Fibroblast of villous mesenchyme (primary cell): Measurements from ENCODE around the gene ITGB2. TPM values are rescaled to one million over a fixed set of nuclear protein-coding genes. Genes with fewer than 3 reads are reported as not detected.

Experiments used
- DNase-seq: peaks from one replicate; pipeline ENCODE4 v3.0.0-alpha.2; 2010; ENCODE audit warnings: low read depth
- H3K4me3 ChIP-seq: 2 replicates; pipeline ENCODE4 v1.5.1; 2011; ENCODE audit warnings: low read depth, mild to moderate bottlenecking, low read length
- total RNA-seq: library from RNA; depleted of rRNA; stranded (reverse); fragments of >200 nt; gene quantifications from 2 replicates; pipeline ENCODE4 v1.2.3, GENCODE V29; 2012
- TF ChIP-seq, protein P1 (sequence below): IDR thresholded peaks from 2 replicates; pipeline ENCODE4 v1.5.1; 2012; ENCODE audit warnings: low read depth, mild to moderate bottlenecking, low read length; ENCODE audit not compliant: insufficient read depth

The ITGB2 gene
- total RNA-seq, 1 donor = 0.43 TPM

DNA sequence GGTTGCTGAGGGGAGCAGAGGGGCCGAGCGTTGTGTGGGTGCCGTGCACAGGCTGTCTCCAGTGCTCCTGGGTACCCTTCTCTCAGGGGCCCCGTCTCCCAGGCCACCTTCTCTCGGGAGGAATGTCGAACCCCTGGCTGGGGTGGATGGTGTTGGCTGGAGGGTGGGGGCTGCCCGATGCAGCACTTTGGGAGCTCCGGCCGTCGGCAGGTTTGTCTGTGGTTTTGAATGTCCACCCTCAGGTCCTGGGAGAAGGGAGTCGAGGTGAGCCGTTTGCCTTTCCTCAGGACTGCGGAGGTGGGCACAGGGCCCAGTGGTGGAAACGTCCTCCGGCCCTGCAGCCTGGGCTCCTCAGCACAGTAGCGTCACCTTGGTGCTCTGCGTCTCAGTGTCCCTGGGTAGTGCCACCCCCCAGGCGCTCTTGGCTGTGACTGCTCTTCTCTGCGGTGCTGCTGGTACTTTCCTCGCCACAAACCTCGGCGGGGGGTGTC, 33.6 kb upstream of the ITGB2 start:
- TF ChIP-seq, protein P1, sequence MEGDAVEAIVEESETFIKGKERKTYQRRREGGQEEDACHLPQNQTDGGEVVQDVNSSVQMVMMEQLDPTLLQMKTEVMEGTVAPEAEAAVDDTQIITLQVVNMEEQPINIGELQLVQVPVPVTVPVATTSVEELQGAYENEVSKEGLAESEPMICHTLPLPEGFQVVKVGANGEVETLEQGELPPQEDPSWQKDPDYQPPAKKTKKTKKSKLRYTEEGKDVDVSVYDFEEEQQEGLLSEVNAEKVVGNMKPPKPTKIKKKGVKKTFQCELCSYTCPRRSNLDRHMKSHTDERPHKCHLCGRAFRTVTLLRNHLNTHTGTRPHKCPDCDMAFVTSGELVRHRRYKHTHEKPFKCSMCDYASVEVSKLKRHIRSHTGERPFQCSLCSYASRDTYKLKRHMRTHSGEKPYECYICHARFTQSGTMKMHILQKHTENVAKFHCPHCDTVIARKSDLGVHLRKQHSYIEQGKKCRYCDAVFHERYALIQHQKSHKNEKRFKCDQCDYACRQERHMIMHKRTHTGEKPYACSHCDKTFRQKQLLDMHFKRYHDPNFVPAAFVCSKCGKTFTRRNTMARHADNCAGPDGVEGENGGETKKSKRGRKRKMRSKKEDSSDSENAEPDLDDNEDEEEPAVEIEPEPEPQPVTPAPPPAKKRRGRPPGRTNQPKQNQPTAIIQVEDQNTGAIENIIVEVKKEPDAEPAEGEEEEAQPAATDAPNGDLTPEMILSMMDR = no peak
- DNase-seq = no peak
- H3K4me3 ChIP-seq = no peak overlapping the region

DNA sequence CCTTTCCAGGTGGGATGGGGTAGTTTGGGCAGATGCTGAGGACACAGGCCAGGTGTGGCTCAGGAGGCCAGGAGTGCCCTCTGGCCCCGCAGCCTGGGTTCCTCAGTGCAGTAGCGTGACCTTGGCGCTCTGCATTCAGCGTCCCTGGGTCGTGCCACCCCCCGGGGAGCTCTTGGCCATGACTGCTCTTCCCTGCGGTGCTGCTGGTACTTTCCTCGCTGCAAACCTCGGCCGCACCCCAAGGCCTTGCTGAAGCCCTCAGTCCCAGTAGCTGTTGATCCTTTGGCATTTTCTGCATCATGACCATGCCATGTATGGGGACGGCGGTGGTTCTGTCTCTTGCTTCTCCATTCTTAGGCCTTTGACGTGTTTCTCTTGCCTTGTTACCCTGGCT, 32.9 kb upstream of the ITGB2 start:
- TF ChIP-seq, protein P1 = no peak
- DNase-seq = no peak

DNA sequence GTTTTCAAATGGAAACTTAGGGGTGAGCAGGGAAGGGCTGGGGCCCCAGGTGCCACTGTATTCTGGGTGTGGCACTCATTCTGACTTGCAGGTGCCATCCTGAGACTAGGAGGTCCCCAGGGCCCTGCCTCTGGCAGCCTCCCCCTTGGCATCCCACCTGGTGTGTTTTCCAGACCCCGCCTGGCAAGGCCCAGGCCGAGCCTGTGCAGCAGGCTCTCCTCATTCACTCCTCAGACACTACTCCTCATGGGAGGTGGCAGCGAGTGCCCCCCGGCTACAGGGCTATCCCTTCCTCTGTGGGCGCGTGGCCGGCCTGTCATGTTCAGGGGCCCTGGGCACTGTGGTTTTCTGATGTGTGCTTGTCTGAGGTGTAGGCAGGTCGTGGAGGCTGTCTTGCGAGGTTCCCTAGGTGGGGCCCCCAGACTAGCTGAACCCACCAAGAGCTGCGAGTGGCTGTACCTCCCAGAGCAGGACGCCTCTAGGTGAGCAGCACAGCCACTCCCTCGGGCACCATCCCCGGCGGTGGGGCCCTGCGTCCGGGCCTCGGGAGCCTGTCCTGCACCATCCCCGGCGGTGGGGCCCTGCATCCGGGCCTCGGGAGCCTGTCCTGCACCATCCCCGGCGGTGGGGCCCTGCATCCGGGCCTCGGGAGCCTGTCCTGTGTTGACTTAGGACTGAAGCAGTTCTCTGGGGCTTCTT, 32.4 kb upstream of the ITGB2 start:
- no peak for DNase-seq
- TF ChIP-seq, protein P1 = no peak
- no peak overlapping the region for H3K4me3 ChIP-seq

More for the DNA sequence above, 32.9 kb upstream of the ITGB2 start:
- H3K4me3 ChIP-seq = no peak overlapping the region

DNA sequence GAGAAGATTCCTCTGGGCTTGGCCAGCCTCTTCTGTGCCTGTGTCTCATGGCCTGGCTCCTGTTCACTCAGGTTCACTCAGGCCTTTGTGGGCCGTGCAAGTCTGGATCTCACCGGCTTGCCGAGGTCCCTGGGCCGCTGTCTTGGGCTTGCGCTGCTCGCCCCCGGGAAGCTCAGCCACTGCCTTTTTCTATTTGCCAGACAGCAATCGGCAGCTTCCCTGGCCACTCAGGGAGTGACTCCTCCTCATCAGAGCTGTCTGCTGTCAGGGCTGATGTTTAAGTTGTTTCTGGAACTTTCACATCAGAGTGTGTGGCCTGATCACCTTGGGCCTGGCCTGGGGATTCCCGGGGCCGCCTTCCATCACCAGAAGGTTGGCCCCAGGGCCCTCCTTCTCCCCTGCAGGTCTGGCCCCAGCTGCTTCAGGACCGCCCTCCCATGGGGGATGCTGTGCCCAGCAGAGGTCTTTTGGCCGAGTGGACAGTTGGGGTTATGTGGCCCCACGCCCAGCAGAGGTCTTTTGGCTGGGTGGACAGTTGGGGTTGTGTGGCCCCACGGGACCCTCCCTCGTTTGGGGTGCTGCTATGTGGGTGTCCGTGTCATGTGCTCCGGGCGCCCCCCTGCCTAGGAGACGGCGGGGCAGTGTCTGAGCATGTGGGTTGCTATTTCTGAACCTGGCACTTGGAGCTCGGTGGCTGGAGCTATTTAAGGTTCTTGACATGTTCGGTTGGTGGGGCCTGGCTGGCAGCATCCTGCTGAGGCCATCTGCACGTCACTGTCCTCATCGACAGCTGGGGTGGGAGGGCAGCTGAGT, 31.6 kb upstream of the ITGB2 start:
- no peak for DNase-seq
- TF ChIP-seq, protein P1 = no peak
- H3K4me3 ChIP-seq = no peak overlapping the region

DNA sequence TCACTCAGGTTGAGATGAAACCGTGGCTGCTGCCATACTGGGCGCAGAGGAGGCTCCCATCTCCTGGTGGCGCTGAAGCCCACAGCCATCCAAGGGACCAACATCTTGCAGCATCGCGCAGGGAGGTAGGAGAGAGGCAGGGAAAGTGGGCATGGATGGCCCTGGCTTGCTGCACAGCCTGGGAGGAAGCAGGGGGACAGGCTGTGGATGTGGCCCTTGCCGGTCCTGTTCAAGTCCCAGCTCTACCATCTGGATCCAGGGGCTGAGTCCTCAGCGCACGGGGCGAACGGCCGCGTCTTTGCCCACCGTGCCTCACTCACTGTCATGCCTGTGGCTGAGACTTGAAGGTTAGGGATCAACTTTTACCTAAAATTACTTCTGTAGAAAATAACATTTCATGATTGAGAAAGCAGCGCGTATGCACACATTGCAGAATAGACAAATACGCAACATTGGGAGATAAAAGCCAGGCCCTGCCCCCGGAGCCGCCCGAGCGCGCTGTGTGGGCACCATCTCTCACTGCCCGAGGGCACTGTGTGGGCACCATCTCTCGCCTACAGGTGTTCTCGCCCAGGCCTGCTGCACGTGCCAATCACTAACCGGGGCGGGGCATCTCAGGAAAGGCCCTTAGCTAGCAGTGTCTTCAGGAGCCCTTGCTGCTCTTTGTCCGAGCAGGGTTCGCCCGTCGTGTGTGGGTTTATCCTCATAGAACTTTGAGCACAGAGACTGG, 30.7 kb upstream of the ITGB2 start:
- DNase-seq = no peak
- TF ChIP-seq, protein P1 = no peak
- no peak overlapping the region for H3K4me3 ChIP-seq

DNA sequence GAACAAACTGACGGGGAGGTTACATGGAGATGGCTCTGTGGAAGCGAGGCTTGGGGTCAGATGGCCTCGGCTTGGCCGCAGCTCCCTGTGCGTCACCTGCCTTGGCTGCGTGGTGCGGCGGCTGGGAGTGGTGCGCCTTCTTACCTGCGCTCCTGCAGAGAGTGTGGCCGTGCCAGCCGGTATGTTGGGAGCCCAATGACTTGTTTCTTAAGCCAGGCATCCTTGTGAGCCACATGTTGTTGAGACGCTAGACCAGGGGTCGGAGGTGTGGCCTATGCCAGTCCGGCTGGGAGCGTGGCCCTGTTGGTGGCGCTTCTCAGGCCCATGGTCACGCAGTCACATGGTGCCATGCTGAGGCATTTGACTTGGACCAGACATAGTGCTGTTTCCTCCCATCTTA, 29.7 kb upstream of the ITGB2 start:
- H3K4me3 ChIP-seq = no peak overlapping the region
- TF ChIP-seq, protein P1 = no peak
- DNase-seq = no peak
